HG03108 (cell line): ENCODE results near the gene PHF13.
"Not testable (repeated sequence)": the region's sequence is repeated elsewhere in the genome, so short reads cannot be mapped to it uniquely, and the experiment has no call there.

Experiments used
- ATAC-seq: cut with Tn5 transposase; IDR thresholded peaks from one replicate; pipeline ENCODE4 v1.9.1; 2021; ENCODE audit warnings: moderate library complexity; ENCODE audit not compliant: unreplicated experiment

The PHF13 gene

GRCh38 chr1:6627031-6627430 is 13.5 kb downstream of the PHF13 start:
- no peak for ATAC-seq

DNA sequence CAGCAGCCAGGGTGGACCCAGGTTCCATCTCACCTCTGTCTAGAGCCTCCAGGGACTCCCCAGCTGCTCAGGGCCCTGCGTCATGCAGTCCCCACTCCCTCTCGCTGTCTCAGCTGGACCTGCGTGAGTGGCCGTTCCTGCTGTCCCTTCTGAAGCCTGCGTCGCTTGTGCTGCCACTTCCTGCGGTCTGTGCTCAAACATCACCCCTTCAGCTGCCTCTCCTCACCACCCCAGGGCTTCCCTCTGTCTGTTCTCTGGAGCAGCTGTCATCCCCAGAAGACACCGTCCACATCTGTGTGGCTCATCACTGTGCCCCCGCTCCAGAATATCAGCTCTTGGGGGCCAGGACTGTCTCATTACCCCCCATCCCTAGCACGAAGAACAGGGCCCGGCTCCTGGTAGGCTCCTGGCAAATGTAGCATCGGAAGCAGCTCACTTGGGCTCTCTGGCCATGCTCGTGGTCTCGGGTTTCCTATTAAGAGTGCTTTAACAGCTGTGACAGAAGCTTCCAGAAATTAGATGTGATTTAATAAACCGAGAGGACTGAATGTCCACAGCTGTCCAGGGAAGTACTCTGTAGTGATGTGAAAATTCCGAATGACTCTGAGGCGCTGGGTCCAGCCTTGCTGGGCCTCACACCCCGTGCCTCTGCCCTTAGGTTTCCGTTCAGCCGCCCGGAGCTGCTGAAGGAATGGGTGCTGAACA is 14.5 kb downstream of the PHF13 start:
- ATAC-seq, result no peak

GRCh38 chr1:6628971-6629479 is 15.5 kb downstream of the PHF13 start:
- no peak for ATAC-seq

- no peak for ATAC-seq
Observed at GRCh38 chr1:6630027-6630426, 16.5 kb downstream of the PHF13 start.

DNA sequence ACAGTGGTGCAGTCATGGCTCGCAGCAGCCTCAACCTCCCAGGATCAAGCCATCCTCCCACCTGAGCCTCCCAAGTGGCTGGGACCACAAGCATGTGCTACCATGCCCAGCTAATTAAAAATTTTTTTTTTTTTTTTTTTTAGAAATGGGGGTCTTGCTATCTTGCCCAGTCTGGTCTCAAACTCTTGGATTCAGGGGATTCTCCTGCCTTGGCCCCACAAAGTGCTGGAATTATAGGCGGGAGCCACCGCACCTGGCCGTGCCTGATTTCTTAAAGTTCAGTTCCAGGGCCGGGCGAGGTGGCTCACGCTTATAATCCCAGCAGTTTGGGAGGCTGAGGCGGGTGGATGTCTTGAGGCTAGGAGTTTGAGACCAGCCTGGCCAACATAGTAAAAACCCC is 17.5 kb downstream of the PHF13 start:
- no peak for ATAC-seq

GRCh38 chr1:6632588-6633514 is 19.3 kb downstream of the PHF13 start:
- no peak for ATAC-seq

DNA sequence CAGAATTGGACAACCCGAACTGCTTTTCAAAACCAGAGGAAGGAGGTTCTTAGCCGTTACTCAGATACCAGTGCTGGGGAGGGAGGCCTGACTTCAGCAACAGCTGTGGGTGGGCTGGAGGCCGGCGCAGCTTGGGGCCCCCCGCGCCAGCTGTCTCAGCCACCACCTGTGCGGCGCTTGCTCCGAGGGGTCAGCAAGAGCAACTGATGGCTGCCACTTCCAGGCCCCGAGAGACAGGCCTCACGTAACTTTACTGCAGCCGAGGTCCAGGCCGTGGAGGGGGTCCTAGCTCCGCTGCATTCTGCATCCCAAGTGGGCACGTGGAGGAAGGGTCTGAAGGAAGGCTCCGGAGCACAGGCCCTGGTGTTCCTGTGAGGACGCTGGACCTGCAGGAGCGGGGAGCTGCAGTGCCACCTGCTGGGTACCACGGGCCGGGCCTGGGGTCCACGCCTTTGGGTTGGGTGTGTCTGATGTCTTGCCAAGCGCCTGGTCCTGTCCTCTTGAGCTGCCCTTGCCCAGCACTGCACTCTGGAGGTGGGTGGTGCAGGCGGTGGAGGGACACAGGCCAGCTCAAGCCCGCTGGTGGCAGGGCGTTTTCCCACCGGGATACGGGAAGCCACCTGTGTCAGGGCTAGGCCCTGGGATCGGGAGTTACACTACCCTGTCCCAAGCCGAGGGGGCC is 21.0 kb downstream of the PHF13 start:
- no peak for ATAC-seq

- no peak for ATAC-seq
Observed at GRCh38 chr1:6635161-6635909, 21.8 kb downstream of the PHF13 start.

DNA sequence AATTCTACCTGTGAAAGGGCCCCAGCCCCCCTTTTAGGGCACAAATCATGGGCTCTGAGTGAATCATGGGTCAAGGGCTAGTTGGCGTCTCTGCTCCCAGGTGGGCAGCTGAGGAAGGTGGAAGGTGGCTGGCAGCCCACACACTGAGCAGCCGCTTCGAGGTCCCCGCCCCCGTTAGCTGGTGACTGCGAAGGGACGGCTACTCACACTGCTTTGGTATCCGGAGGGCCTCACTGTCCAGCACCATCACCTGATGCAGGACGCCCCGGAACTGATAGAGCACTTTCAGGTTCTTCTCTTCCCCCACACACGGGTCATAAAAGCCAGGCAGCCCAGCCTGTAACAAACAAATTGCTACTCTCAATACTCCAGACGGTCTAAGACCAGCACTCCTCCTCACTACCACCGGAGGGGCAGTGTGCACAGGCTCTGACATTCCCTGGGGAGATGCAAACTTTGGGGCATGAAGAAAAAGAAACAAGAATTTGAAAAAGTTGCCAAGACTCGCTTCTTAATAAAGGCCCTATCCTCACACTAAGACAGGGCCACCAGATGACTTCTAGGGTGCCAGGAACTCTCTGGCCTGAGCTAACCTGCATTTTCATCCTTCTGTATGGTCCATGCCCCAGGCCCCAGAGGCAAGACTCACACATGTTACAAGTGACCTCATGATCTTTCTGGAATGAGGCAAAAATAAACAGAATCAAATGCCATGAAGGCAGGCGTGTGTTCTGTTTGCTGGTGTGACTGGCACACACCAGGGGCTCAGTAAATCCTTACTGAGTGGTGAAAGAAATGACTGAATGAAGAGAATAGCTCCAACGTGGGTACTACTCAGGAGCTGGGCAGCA is 22.6 kb downstream of the PHF13 start:
- no peak for ATAC-seq

DNA sequence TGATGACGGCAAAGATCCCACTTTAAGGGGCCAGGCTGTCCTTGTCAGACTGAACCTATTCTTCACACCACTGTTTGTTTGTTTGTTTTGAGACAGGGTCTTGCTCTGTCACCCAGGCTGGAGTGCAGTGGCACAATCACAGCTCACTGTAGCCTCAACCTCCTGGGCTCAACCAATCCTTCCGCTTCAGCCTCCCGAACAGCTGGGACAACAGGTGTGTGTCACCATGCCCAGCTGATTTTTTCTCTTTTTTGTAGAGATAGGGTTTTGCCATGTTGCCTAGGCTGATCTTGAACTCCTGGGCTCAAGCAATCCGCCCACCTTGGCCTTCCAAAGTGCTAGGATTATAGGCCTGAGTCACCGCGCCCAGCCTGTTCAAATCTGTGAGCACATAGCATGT is 23.2 kb downstream of the PHF13 start:
- ATAC-seq, result not testable (repeated sequence)

DNA sequence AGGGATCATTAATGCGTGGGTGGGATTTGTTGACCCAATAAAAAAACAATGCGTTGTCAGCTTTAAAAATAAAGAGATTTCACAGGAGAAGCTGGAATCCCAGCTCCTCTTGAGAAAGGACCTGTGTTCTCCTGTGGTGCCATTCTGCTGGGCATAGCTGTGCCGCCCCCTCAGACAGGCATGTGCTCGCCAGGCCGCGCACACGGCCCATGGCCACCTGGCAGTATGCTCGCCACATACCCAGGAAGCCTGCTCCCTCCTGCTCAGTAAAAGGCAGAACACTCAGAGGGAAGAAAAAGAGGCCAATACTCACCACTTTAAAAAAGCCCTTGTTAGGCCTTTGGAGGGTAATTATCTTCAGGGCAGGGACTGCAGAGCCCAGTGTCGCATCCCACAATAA is 24.2 kb downstream of the PHF13 start:
- no peak for ATAC-seq

GRCh38 chr1:6638226-6638625 is 24.7 kb downstream of the PHF13 start:
- ATAC-seq, result no peak

- not testable (repeated sequence) for ATAC-seq
Observed at GRCh38 chr1:6640867-6641266, 27.3 kb downstream of the PHF13 start.

DNA sequence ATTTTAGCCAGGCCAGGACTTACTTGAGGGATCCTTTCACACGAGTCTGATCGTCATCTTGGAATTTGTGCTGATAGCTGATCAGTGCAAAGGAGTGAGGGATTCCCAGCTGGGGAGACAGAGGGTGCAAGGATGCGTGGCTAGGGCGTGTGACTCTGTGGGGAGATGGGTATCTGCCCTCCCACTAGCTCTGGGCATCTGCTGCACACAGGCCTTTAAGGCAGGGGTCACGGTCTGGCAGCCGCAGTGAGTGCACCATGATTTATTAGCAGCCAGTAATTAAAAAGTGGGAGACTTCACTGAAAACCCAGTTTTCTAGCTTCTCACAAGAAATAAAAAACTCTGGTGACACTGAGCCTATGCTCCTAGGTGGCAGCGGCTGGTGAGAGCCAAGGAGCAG is 31.5 kb downstream of the PHF13 start:
- no peak for ATAC-seq

GRCh38 chr1:6646499-6647148 is 33.1 kb downstream of the PHF13 start:
- no peak for ATAC-seq

DNA sequence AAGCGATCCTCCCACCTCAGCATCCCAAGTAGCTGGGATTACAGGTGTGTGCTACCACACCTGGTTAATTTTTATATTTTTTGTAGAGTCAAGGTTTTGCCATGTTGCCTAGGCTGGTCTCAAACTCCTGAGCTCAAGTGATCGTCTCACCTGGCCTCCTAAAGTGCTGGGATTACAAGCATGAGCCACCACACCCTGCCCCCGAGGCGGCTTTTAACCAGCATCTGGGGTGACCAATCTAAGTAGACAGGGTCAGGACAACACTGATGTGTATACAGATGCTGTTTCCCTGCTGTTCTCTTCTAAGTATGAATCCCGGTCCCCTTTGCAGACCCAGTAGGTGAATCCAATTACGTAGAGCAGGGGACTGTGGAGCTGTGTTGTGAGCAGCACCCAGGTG is 35.0 kb downstream of the PHF13 start:
- ATAC-seq, result no peak

DNA sequence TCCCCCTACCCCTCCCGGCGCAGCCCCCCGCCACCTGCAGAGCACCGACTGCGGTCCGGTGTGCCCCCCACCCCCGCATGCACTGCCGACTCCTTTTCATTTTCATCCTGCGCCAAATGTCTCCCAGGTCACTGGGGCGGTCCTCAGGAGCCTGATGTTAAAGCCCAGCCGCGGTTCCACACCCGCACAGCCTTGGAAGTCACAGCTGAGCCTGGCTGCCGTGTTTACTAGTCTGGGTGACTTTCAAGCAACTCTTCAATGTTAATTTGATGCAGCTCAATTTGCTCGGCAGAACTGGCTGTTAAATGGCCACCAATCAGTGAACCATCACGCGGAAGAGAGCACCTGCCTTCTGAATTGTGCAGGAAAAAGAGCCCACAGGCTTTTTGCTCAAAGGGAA is 38.4 kb downstream of the PHF13 start:
- ATAC-seq, result no peak

DNA sequence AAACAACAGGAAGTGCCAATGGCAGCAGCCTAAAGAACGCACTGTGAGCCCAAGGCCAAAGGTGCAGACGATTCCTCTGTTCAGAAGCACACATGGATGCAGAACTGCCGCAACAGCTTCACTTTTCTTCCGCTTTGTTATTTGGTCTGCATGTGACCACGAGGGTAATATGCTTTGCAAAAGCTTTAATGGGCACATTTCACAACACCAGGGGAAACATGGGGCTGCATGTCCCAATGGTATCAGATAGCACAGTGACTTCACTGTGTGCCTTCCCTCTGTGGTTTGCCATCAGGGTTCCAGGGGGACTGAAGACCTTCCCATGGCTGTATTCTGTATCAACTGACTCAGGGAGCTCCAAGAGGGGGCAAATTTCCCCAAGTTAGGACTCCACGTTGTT is 39.5 kb downstream of the PHF13 start:
- no peak for ATAC-seq
